Fibroblast of pulmonary artery (primary cell): Measurements from ENCODE around the gene LBH.
A peak's percentile ranks its signal among the peaks of the same experiment; 100 is the strongest.

Experiments
- DNase-seq: peaks from one replicate; pipeline ENCODE4 v3.0.0-alpha.2; 2010; ENCODE audit warnings: low read depth
- H3K4me3 ChIP-seq: replicated peaks from 2 replicates; pipeline ENCODE4 v1.5.1; 2011; ENCODE audit warnings: low read depth, mild to moderate bottlenecking, control low read depth, low read length, moderate library complexity
- TF ChIP-seq, protein P1 (sequence below): IDR thresholded peaks from 2 replicates; pipeline ENCODE4 v1.5.1; 2011; ENCODE audit warnings: mild to moderate bottlenecking, control low read depth, low read length, inconsistent platforms; ENCODE audit errors: missing control alignments

LBH gene

DNA sequence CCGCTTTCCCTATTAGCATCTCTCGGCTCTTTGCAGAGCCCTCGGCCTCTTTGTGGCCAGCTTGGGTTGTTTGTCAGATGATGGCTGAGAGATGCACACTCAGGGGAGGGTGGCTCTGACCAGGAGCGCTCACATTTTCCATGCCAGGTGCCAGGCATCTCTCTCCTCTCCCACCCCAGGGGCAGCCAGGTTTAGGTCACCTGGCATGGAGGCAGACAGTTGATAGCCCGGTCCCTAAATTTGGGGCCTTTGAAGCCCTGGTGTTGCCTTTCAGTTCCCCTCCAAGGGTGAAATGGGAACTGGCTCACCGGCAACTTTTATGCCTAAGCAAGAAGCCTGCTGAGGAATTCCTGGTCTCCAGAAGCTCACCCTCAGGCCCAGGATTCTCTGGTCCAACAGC is 19.1 kb downstream of the LBH start:
- DNase-seq, result no peak
- TF ChIP-seq, protein P1, sequence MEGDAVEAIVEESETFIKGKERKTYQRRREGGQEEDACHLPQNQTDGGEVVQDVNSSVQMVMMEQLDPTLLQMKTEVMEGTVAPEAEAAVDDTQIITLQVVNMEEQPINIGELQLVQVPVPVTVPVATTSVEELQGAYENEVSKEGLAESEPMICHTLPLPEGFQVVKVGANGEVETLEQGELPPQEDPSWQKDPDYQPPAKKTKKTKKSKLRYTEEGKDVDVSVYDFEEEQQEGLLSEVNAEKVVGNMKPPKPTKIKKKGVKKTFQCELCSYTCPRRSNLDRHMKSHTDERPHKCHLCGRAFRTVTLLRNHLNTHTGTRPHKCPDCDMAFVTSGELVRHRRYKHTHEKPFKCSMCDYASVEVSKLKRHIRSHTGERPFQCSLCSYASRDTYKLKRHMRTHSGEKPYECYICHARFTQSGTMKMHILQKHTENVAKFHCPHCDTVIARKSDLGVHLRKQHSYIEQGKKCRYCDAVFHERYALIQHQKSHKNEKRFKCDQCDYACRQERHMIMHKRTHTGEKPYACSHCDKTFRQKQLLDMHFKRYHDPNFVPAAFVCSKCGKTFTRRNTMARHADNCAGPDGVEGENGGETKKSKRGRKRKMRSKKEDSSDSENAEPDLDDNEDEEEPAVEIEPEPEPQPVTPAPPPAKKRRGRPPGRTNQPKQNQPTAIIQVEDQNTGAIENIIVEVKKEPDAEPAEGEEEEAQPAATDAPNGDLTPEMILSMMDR, result no peak
- no peak overlapping the region for H3K4me3 ChIP-seq

DNA sequence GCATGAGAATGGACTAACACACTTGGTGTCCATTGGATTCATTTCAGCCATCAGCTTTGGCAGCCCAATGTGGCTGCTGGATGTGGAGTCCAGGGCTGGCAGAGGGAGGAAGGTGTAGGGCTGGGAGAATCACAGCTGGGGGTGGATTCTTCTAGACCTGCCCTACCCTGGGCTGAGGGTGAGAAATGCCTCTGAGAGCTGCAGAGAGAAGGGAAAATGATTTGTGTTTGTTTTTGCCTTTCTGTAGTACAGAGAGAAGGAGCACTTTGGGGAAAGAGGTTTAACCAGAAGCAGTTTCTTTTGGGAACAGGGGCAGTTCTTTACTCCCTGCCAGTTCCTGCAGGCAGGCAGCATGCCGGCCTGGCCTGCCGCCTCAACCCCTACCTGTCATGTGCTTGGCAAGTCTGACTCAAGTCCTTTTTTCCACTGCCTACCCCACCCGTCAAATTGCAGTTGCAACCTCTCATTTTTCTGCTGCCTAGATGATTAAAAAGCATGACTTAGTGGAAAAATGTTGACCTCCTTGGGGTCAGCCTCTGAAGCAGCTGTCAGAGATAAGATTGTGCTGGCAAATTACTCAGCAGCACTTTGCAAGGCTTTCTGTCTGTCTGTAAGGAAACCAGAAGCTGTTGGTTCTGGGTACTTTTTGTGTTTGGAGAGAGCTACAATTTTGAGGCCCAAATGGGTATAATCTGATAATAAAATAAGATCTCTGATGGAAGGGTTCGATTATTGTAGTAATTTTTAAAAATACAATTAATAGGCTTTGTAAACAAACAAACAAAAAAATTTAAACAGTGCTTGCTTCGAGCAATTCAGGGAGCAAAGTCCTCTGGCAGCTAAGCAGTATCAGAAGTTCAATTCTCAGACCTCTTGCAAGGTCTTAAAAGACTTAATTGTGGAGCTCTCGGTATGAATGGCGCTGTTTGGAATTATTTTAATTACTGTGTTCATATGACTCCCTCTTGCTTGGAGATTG is 21.7 kb downstream of the LBH start:
- H3K4me3 ChIP-seq, result no peak overlapping the region
- TF ChIP-seq, protein P1, result no peak

DNA sequence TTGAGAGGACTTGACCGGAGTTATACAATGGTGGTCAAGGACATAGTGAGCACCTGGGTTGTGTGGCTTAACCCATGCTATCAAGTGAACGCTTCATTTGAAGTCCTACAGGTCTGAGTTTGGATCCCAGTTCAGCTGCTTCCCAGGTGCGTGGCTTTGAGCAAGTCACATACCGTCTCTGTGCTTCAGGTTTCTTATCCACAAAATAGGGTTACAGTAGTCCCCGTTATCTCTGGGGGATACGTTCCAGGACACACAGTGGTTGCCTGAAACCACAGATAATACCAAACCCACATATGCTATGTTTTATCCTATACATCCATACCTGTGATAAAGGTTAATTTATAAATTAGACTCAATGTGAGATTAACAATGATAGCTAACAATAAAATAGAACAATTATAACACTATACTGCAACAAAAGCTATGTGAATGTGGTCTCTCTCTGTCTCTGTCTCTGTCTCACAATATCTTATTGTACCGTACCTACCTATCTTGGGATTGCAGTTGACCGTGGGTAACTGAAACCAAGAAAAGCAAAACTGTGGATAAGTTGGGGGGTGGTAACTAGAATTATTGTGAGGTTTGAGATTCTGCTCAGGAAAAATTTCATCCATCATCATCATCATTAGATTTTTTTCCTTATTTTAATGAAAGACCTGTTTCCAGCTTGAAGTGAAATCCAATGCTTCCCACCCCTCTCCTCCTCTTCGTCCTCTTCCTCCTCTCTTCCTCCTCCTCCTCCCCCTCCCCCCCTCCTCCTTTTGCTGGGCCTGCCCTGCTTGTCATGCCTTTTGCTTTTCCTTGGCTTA is 22.7 kb downstream of the LBH start:
- no peak overlapping the region for H3K4me3 ChIP-seq
- DNase-seq, result no peak
- TF ChIP-seq, protein P1, result no peak

More for the DNA sequence above, 21.7 kb downstream of the LBH start:
- peak; percentile 91 for DNase-seq

DNA sequence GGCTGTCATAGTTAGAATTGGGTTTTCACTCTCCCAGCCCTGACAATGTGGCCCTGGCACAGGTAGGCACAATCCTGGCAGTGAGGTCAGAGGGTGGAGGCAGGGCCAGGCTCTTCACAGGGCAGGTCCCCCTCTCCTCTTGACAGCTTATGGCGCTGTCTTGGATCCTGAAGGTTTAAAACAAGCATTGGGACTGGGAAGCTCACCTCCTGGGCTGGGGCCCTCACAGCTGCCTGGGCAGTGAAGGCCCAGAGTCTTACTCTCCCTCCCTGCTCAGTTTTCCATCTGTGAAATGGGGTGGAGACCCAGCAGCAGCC is 23.3 kb downstream of the LBH start:
- TF ChIP-seq, protein P1, result no peak
- DNase-seq, result no peak
- no peak overlapping the region for H3K4me3 ChIP-seq

DNA sequence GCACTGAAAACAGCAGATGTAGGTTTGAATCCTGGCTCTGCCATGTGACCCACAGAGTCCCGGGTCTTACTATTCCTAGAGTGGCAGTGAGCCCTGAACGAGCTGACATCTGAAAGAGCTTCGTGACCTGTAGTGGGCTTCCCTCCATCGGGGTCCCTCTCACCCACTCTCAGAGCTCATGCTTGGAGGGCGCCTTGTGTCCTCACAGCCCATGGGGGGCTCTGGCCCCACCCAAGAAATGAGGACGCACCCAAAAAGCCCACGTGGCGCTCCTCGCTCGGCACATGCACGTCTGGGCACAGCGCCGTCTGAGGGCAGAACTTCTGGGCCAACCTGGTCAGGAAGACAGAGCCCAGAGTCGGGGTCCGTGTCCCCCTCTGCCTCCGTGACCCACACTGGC is 23.7 kb downstream of the LBH start:
- TF ChIP-seq, protein P1, result no peak
- H3K4me3 ChIP-seq, result no peak overlapping the region
- no peak for DNase-seq

DNA sequence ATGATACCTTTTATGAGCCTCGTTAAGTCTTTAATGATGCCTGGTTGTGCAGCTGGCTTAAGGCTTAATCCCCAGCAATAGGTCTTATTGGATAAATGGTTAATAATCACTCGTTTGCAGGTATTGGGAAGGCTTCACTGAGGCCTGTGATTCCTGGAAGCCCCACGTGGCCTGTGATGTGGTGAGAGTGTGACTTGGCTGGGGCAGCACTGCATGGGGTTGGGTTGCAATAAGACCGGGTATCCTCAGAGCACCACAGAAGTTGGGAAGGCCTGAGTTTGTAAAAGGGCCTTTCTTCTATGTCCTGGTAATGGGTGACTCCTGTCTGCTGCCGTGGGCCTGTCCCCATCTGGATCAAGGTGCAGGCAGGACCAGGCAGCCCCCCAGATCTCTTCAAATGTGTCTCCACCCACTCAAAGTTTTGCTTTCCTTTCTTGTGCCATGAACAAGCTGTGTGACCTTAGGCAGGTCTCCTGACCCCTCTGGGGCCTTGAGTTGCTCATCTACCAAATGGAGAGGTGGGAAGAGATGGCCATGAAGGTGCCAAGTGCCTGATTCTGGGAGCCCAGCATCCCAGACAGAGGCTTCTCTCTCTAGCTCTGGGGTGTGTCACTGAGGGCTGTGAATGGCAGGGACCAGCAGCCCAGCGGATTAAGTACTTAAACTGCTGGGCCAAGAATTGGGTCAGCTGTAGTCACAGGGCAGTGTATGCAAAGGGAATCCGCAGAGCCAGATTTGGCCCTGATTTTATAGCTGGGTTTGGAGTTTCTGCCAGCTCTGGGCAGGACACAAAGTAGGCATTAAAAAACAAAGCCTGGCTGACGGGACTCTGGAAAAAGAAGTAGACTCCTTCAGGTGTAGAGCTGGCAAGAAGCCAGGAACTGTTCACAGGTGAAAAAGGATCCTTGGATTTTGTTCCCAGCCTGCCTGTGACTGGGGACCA is 24.4 kb downstream of the LBH start:
- no peak overlapping the region for H3K4me3 ChIP-seq
- TF ChIP-seq, protein P1, result no peak
- DNase-seq, result no peak
